Thyroid gland (tissue), 4 donors: ENCODE measurements around the gene SDCCAG8. TPM values are rescaled to one million over a fixed set of nuclear protein-coding genes. Genes with fewer than 3 reads are reported as not detected.
A peak's percentile ranks its signal among the peaks of the same experiment; 100 is the strongest.

Source experiments
- DNase-seq, 2 donors: peaks; one replicate each; pipeline ENCODE4 v3.0.0-alpha.2; 2019
- H3K27ac ChIP-seq, 3 donors: fragments of 200-600 bp; sonication (generic); 1 replicate in 2 of 3; 2 replicates in 1 of 3; pipeline ENCODE4 v1.5.1; 2016 to 2019; ENCODE audit warnings: mild to moderate bottlenecking in 1 of 3, moderate library complexity in 1 of 3
- H3K27me3 ChIP-seq: fragments of 200-600 bp; sonication (generic); one replicate; pipeline ENCODE4 v1.5.1; 2019
- H3K36me3 ChIP-seq, 2 donors: fragments of 200-600 bp; sonication (generic); one replicate each; pipeline ENCODE4 v1.5.1; 2016 to 2019
- H3K4me1 ChIP-seq, 2 donors: fragments of 200-600 bp; sonication (generic); one replicate each; pipeline ENCODE4 v1.5.1; 2017 to 2019
- H3K4me3 ChIP-seq, 3 donors: fragments of 200-600 bp; sonication (generic); replicated peaks in 1 of 3; 1 replicate in 2 of 3; 2 replicates in 1 of 3; pipeline ENCODE4 v1.5.1; 2016; ENCODE audit warnings: mild to moderate bottlenecking in 1 of 3
- H3K9me3 ChIP-seq: fragments of 200-600 bp; sonication (generic); one replicate; pipeline ENCODE4 v1.5.1; 2017
- CTCF ChIP-seq, 6 experiments: fragments of 200-600 bp in 3 of 6; fragments of 450-650 bp in 3 of 6; sonication (generic) in 3 of 6; IDR thresholded peaks; one replicate each; pipeline ENCODE4 v1.5.1; 2016 to 2019; ENCODE audit warnings: antibody characterized with exemption in 6 of 6, mild to moderate bottlenecking in 2 of 6, inconsistent platforms in 1 of 6, moderate library complexity in 1 of 6
- POLR2A ChIP-seq, 2 donors: fragments of 450-650 bp; IDR thresholded peaks; one replicate each; pipeline ENCODE4 v1.6.1; 2017; ENCODE audit warnings: antibody characterized with exemption in 2 of 2, mild to moderate bottlenecking in 2 of 2, moderate library complexity in 1 of 2
- WGBS, 2 donors: methylation state at CpG; one replicate each; pipeline ENCODE4 v1.1.5; 2017; 5-methylcytosine and 5-hydroxymethylcytosine counted together
- intact Hi-C: fragments of 100-400 bp; cut with DNase I; formaldehyde crosslinking; loops from one replicate; pipeline ENCODE4 v1.15.1; 2023
- total RNA-seq, 4 donors: library from RNA; depleted of rRNA; stranded (reverse); fragments of >200 nt; gene quantifications; one replicate each; pipeline ENCODE4 v1.2.3, GENCODE V29; 2016

Gene SDCCAG8
- total RNA-seq, 4 donors from 2014 or later: 105 to 193 (median 115) TPM

GRCh38 chr1:243351337-243351736 lies 95.5 kb downstream of the SDCCAG8 start:
- no peaks in the 10 kb centered on the region for H3K27me3 ChIP-seq
- peaks cover 0 to 5% of the 10 kb centered on the region in 2 donors for H3K36me3 ChIP-seq
- intact Hi-C loops: loop anchor here (10.0 kb wide), 1 partner anchor 383 kb away; no protein-coding TSS in a partner anchor

GRCh38 chr1:243354511-243355153 lies 98.8 kb downstream of the SDCCAG8 start:
- Histone ChIP-seq H3K36me3 (peaks cover 0 to 5% of the 10 kb centered on the region in 2 donors), H3K27ac (peak overlapping the region in 2 of 3 donors; percentile 5 to 29), H3K4me3 (no peak overlapping the region), H3K9me3 (no peaks in the 10 kb centered on the region), H3K4me1 (peaks cover 0 to 12% of the 10 kb centered on the region in 2 donors), H3K27me3 (no peaks in the 10 kb centered on the region)
- TF ChIP-seq CTCF (IDR thresholded peaks at IDR 0.05): no peak
- TF ChIP-seq POLR2A (IDR thresholded peaks at IDR 0.05): no peak
- intact Hi-C loops: loop anchor here (10.0 kb wide), 1 partner anchor 380 kb away; no protein-coding TSS in a partner anchor
- 56 to 65% methylated on average over 4 of the region's 4 CpGs for WGBS, 2 donors
- DNase-seq: no peak

More at GRCh38 chr1:243351337-243351736, 95.5 kb downstream of the SDCCAG8 start:
- H3K4me3 ChIP-seq: no peak overlapping the region
- 96 to 99% methylated on average over 2 of the region's 2 CpGs for WGBS, 2 donors
- no peak for TF ChIP-seq CTCF (IDR thresholded peaks at IDR 0.05)
- TF ChIP-seq POLR2A (IDR thresholded peaks at IDR 0.05): no peak
- peaks cover 0 to 12% of the 10 kb centered on the region in 2 donors for H3K4me1 ChIP-seq
- H3K9me3 ChIP-seq: no peaks in the 10 kb centered on the region
- no peak overlapping the region for H3K27ac ChIP-seq
- DNase-seq: no peak

DNA sequence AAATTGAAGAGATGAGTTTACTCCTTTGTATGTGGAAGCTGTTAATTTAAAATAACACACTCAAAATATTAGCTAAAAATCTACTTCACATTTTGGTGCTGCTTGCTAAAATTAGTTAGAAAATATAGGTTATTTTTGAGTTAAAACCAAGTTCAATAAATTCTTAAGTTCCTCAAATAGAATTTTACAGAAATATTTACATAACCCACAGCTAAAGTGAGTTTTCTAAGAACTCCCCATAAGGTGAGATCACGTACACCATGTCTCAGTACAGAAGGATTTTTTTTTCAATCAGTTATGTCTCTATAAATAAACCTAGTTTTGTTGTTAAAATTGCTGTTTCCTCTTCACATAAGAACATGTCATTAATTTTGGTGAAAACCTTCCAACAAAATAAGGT lies 108.0 kb downstream of the SDCCAG8 start:
- 96 to 98% methylated on average over 1 of the region's 1 CpG for WGBS, 2 donors
- H3K9me3 ChIP-seq: no peaks in the 10 kb centered on the region

DNA sequence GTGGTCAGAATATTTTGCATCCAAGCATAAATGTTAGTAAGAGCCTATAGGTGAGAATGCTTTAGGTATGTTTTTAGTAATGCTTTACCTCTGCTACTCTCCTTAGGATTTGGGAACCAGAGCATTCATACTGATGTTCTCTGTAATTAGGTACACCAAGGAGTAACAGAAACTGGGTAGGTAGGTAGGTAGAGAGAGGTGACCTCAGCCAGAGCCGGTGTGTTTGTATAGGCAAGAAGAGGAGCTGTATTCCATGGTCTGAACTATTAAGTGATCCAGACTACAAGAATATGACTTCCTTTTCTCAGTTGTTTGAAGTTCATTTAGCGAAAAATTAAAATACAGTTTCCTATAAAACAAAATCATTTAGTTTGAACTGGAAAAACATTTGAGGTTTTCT lies 108.5 kb downstream of the SDCCAG8 start:
- no peak overlapping the region for H3K27ac ChIP-seq
- no peaks in the 10 kb centered on the region for H3K4me1 ChIP-seq
- no peaks in the 10 kb centered on the region for H3K27me3 ChIP-seq
- no peaks in the 10 kb centered on the region for H3K9me3 ChIP-seq
- TF ChIP-seq POLR2A (IDR thresholded peaks at IDR 0.05) (no peak), CTCF (IDR thresholded peaks at IDR 0.05) (no peak)
- H3K36me3 ChIP-seq: no peaks in the 10 kb centered on the region
- H3K4me3 ChIP-seq: no peak overlapping the region
- DNase-seq: no peak
- 83 to 92% methylated on average over 2 of the region's 2 CpGs for WGBS, 2 donors
- intact Hi-C loops: no loop called here

More for the DNA sequence above, 108.0 kb downstream of the SDCCAG8 start:
- no peaks in the 10 kb centered on the region for H3K36me3 ChIP-seq
- no peaks in the 10 kb centered on the region for H3K4me1 ChIP-seq
- TF ChIP-seq CTCF (IDR thresholded peaks at IDR 0.05): no peak
- no peak for TF ChIP-seq POLR2A (IDR thresholded peaks at IDR 0.05)
- no peaks in the 10 kb centered on the region for H3K27me3 ChIP-seq
- H3K4me3 ChIP-seq: no peak overlapping the region
- DNase-seq: no peak
- H3K27ac ChIP-seq: no peak overlapping the region
- intact Hi-C loops: no loop called here

DNA sequence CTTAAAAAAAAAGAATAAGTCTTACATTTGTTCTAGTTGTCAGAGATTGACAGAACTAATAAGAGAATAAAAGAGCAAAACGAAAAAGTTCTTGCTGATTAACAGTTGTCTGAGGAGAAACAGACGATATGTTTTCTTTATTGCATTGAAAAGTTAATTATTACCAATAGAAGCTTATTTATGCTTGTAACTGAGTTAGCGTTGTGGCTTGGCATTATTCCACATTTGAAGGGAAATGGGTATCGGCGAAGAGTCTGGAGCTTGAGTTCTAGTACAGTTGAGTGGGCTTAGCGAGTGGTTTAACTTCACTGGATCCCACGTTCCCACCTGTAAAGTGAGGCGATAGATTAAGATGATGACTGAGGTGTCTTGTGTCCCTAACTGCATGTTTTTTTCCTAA lies 109.0 kb downstream of the SDCCAG8 start:
- Histone ChIP-seq H3K36me3 (no peaks in the 10 kb centered on the region), H3K27ac (no peak overlapping the region), H3K4me3 (no peak overlapping the region), H3K9me3 (no peaks in the 10 kb centered on the region), H3K27me3 (no peaks in the 10 kb centered on the region), H3K4me1 (no peaks in the 10 kb centered on the region)
- 93 to 94% methylated on average over 8 of the region's 8 CpGs for WGBS, 2 donors
- intact Hi-C loops: no loop called here
- no peak for DNase-seq
- TF ChIP-seq CTCF (IDR thresholded peaks at IDR 0.05) (no peak), POLR2A (IDR thresholded peaks at IDR 0.05) (no peak)
